Epithelial cell of prostate (primary cell): ENCODE results near the gene NDUFAB1.
"Not testable (repeated sequence)": the region's sequence is repeated elsewhere in the genome, so short reads cannot be mapped to it uniquely, and the experiment has no call there.

Experiments used
- DNase-seq: peaks from one replicate; pipeline ENCODE4 v3.0.0-alpha.2; 2011; ENCODE audit warnings: low read depth, low spot score
- H3K27ac ChIP-seq: fragments of 450-650 bp; 2 replicates; pipeline ENCODE4 v1.5.1; 2017; ENCODE audit warnings: mild to moderate bottlenecking

The NDUFAB1 gene

GRCh38 chr16:23557779-23558702 is 38.1 kb downstream of the NDUFAB1 start:
- DNase-seq = no peak

GRCh38 chr16:23556881-23557778 is 39.0 kb downstream of the NDUFAB1 start, which contains the start of the genes EARS2 and UBFD1:
Gene EARS2 (minus strand): TSS chr16:23557350. CDS start chr16:23557343, 7 bp downstream.
Gene UBFD1 (plus strand): TSS chr16:23557727. CDS start chr16:23557743, 16 bp downstream.
- DNase-seq = peak; percentile 89
- H3K27ac ChIP-seq = peak within 1 kb of the TSS; percentile 76

More at GRCh38 chr16:23557779-23558702, 38.1 kb downstream of the NDUFAB1 start:
- H3K27ac ChIP-seq = peak overlapping the region; percentile 76

GRCh38 chr16:23554536-23554935 is 41.6 kb downstream of the NDUFAB1 start:
- DNase-seq = no peak
- no peak overlapping the region for H3K27ac ChIP-seq

- DNase-seq = no peak
Measured at GRCh38 chr16:23552161-23552560, 44.0 kb downstream of the NDUFAB1 start.

GRCh38 chr16:23549938-23550337 is 46.2 kb downstream of the NDUFAB1 start:
- no peak overlapping the region for H3K27ac ChIP-seq
- no peak for DNase-seq

More at GRCh38 chr16:23552161-23552560, 44.0 kb downstream of the NDUFAB1 start:
- no peak overlapping the region for H3K27ac ChIP-seq

GRCh38 chr16:23544436-23544835 is 51.7 kb downstream of the NDUFAB1 start:
- DNase-seq = no peak
- H3K27ac ChIP-seq = no peak overlapping the region

GRCh38 chr16:23540817-23541178 is 55.3 kb downstream of the NDUFAB1 start:
- DNase-seq = not testable (repeated sequence)
- H3K27ac ChIP-seq = peak overlapping the region; percentile 82

GRCh38 chr16:23539984-23540816 is 55.9 kb downstream of the NDUFAB1 start:
- DNase-seq = no peak
- H3K27ac ChIP-seq = peak overlapping the region; percentile 82

GRCh38 chr16:23538919-23539278 is 57.2 kb downstream of the NDUFAB1 start:
- H3K27ac ChIP-seq = peak overlapping the region; percentile 82
- DNase-seq = no peak

- peak overlapping the region; percentile 82 for H3K27ac ChIP-seq
- DNase-seq = no peak
Measured at GRCh38 chr16:23537390-23537789, 58.7 kb downstream of the NDUFAB1 start.

- H3K27ac ChIP-seq = peak overlapping the region; percentile 82
- DNase-seq = no peak
Measured at GRCh38 chr16:23535901-23536300, 60.2 kb downstream of the NDUFAB1 start.

- no peak for DNase-seq
- peak overlapping the region; percentile 82 for H3K27ac ChIP-seq
Measured at GRCh38 chr16:23534868-23535860, 61.0 kb downstream of the NDUFAB1 start.

GRCh38 chr16:23532448-23532847 is 63.7 kb downstream of the NDUFAB1 start:
- DNase-seq = no peak
- no peak overlapping the region for H3K27ac ChIP-seq
